Thyroid gland (tissue), 4 donors: ENCODE results near the gene POLR1A. TPM values are rescaled to one million over a fixed set of nuclear protein-coding genes. Genes with fewer than 3 reads are reported as not detected.

Source experiments
- DNase-seq, 2 donors: peaks; one replicate each; pipeline ENCODE4 v3.0.0-alpha.2; 2019
- H3K27ac ChIP-seq, 3 donors: fragments of 200-600 bp; sonication (generic); 1 replicate in 2 of 3; 2 replicates in 1 of 3; pipeline ENCODE4 v1.5.1; 2016 to 2019; ENCODE audit warnings: mild to moderate bottlenecking in 1 of 3, moderate library complexity in 1 of 3
- H3K27me3 ChIP-seq: fragments of 200-600 bp; sonication (generic); one replicate; pipeline ENCODE4 v1.5.1; 2019
- H3K36me3 ChIP-seq, 2 donors: fragments of 200-600 bp; sonication (generic); one replicate each; pipeline ENCODE4 v1.5.1; 2016 to 2019
- H3K4me1 ChIP-seq, 2 donors: fragments of 200-600 bp; sonication (generic); one replicate each; pipeline ENCODE4 v1.5.1; 2017 to 2019
- H3K4me3 ChIP-seq, 3 donors: fragments of 200-600 bp; sonication (generic); replicated peaks in 1 of 3; 1 replicate in 2 of 3; 2 replicates in 1 of 3; pipeline ENCODE4 v1.5.1; 2016; ENCODE audit warnings: mild to moderate bottlenecking in 1 of 3
- H3K9me3 ChIP-seq: fragments of 200-600 bp; sonication (generic); one replicate; pipeline ENCODE4 v1.5.1; 2017
- CTCF ChIP-seq, 6 experiments: fragments of 200-600 bp in 3 of 6; fragments of 450-650 bp in 3 of 6; sonication (generic) in 3 of 6; IDR thresholded peaks; one replicate each; pipeline ENCODE4 v1.5.1; 2016 to 2019; ENCODE audit warnings: antibody characterized with exemption in 6 of 6, mild to moderate bottlenecking in 2 of 6, inconsistent platforms in 1 of 6, moderate library complexity in 1 of 6
- POLR2A ChIP-seq, 2 donors: fragments of 450-650 bp; IDR thresholded peaks; one replicate each; pipeline ENCODE4 v1.6.1; 2017; ENCODE audit warnings: antibody characterized with exemption in 2 of 2, mild to moderate bottlenecking in 2 of 2, moderate library complexity in 1 of 2
- WGBS, 2 donors: methylation state at CpG; one replicate each; pipeline ENCODE4 v1.1.5; 2017; 5-methylcytosine and 5-hydroxymethylcytosine counted together
- intact Hi-C: fragments of 100-400 bp; cut with DNase I; formaldehyde crosslinking; loops from one replicate; pipeline ENCODE4 v1.15.1; 2023
- total RNA-seq, 4 donors: library from RNA; depleted of rRNA; stranded (reverse); fragments of >200 nt; gene quantifications; one replicate each; pipeline ENCODE4 v1.2.3, GENCODE V29; 2016

Gene POLR1A
- total RNA-seq, 4 donors from 2014 or later: 13.5 to 32.6 (median 24.1) TPM

- DNase-seq: no peak
- Histone ChIP-seq H3K27ac (no peak overlapping the region), H3K27me3 (no peaks in the 10 kb centered on the region), H3K4me1 (peaks cover 9 to 18% of the 10 kb centered on the region in 2 donors), H3K4me3 (no peak overlapping the region), H3K36me3 (peaks cover 7 to 20% of the 10 kb centered on the region in 2 donors), H3K9me3 (no peaks in the 10 kb centered on the region)
- TF ChIP-seq POLR2A (IDR thresholded peaks at IDR 0.05): no peak
- intact Hi-C loops: no loop called here
These were observed 3.5 kb downstream of the POLR1A start for GRCh38 chr2:86102157-86102556.

GRCh38 chr2:86097913-86098312 is 7.8 kb downstream of the POLR1A start:
- 90 to 93% methylated on average over 1 of the region's 1 CpG for WGBS, 2 donors
- H3K36me3 ChIP-seq: peaks cover 7 to 20% of the 10 kb centered on the region in 2 donors
- intact Hi-C loops: loop anchor here (10.0 kb wide), 1 partner anchor 463 kb away; no protein-coding TSS in a partner anchor

GRCh38 chr2:86097114-86097896 is 8.4 kb downstream of the POLR1A start:
- no peak for DNase-seq
- no peaks in the 10 kb centered on the region for H3K9me3 ChIP-seq
- H3K27me3 ChIP-seq: no peaks in the 10 kb centered on the region
- no peak for TF ChIP-seq POLR2A (IDR thresholded peaks at IDR 0.05)
- no peak for TF ChIP-seq CTCF (IDR thresholded peaks at IDR 0.05)
- H3K4me3 ChIP-seq: no peak overlapping the region
- no peak overlapping the region for H3K27ac ChIP-seq
- 93 to 97% methylated on average over 3 of the region's 3 CpGs for WGBS, 2 donors
- H3K36me3 ChIP-seq: peaks cover 7 to 20% of the 10 kb centered on the region in 2 donors
- no peaks in the 10 kb centered on the region for H3K4me1 ChIP-seq
- intact Hi-C loops: loop anchor here (10.0 kb wide), 1 partner anchor 463 kb away; no protein-coding TSS in a partner anchor

More at GRCh38 chr2:86097913-86098312, 7.8 kb downstream of the POLR1A start:
- Histone ChIP-seq H3K4me1 (no peaks in the 10 kb centered on the region), H3K27me3 (no peaks in the 10 kb centered on the region), H3K27ac (no peak overlapping the region), H3K4me3 (no peak overlapping the region), H3K9me3 (no peaks in the 10 kb centered on the region)
- DNase-seq: no peak
- TF ChIP-seq CTCF (IDR thresholded peaks at IDR 0.05) (no peak), POLR2A (IDR thresholded peaks at IDR 0.05) (no peak)

- WGBS, 2 donors: 71 to 80% methylated on average over 1 of the region's 1 CpG
- no peak for DNase-seq
- intact Hi-C loops: loop anchor here (10.0 kb wide), 1 partner anchor 459 kb away; no protein-coding TSS in a partner anchor
- H3K9me3 ChIP-seq: no peaks in the 10 kb centered on the region
- no peaks in the 10 kb centered on the region for H3K4me1 ChIP-seq
- H3K27me3 ChIP-seq: no peaks in the 10 kb centered on the region
- H3K4me3 ChIP-seq: no peak overlapping the region
- TF ChIP-seq CTCF (IDR thresholded peaks at IDR 0.05) (no peak), POLR2A (IDR thresholded peaks at IDR 0.05) (no peak)
- no peak overlapping the region for H3K27ac ChIP-seq
- peaks cover 10 to 25% of the 10 kb centered on the region in 2 donors for H3K36me3 ChIP-seq
These were observed 11.5 kb downstream of the POLR1A start for GRCh38 chr2:86094229-86094628.

GRCh38 chr2:86087936-86088850 is 17.5 kb downstream of the POLR1A start:
- no peak for TF ChIP-seq POLR2A (IDR thresholded peaks at IDR 0.05)
- peak in 1 of 6 experiments; percentile 20 for TF ChIP-seq CTCF (IDR thresholded peaks at IDR 0.05)
- intact Hi-C loops: no loop called here
- H3K9me3 ChIP-seq: no peaks in the 10 kb centered on the region
- H3K36me3 ChIP-seq: peaks cover 30 to 31% of the 10 kb centered on the region in 2 donors
- H3K4me3 ChIP-seq: no peak overlapping the region
- H3K27me3 ChIP-seq: no peaks in the 10 kb centered on the region
- H3K4me1 ChIP-seq: no peaks in the 10 kb centered on the region
- no peak for DNase-seq
- WGBS, 2 donors: 78 to 79% methylated on average over 14 of the region's 14 CpGs
- H3K27ac ChIP-seq: no peak overlapping the region
